A549 (cell line): ENCODE results near the gene PCDH9. TPM values are rescaled to one million over a fixed set of nuclear protein-coding genes. Genes with fewer than 3 reads are reported as not detected.

Experiments
- ATAC-seq, 2 experiments: fragments of 200-7000 bp in 1 of 2; fragments of >200 bp in 1 of 2; cut with Nextera tagmentation in 1 of 2; cut with Tn5 transposase in 1 of 2; 3 replicates each; pipeline versions ENCODE4 v1.8.0 to v1.9.1; 2018 to 2020; ENCODE audit warnings: mild to moderate bottlenecking in 1 of 2, moderate library complexity in 1 of 2
- CTCF ChIA-PET: fragments of 300-600 bp; sonication (Branson Sonifier 250); formaldehyde crosslinking; extraction: SDS; loops from one replicate; lab custom pipeline; 2021; ENCODE audit warnings: antibody characterized with exemption, inconsistent platforms; lab: Yijun Ruan, JAX
- POLR2A ChIA-PET: fragments of 350-600 bp; formaldehyde crosslinking; extraction: SDS; loops from one replicate; lab custom pipeline; 2021; ENCODE audit warnings: antibody characterized with exemption, inconsistent platforms; lab: Yijun Ruan, JAX
- DNase-seq, 2 experiments: peaks; one replicate each; pipeline versions ENCODE4 v3.0.0 to v3.0.0-alpha.2; 2011 to 2016; ENCODE audit warnings: low read depth in 1 of 2, low spot score in 1 of 2
- FAIRE-seq: peaks from 2 replicates; lab custom pipeline; 2011; peaks lifted over from hg19 to GRCh38; lab: Jason Lieb, UNC
- H3K27ac ChIP-seq, 2 experiments: fragments of >200 bp; sonication (Bioruptor Twin); formaldehyde crosslinking; 3 replicates each; pipeline ENCODE4 v1.5.1; 2016 to 2017
- H3K4me1 ChIP-seq: fragments of >200 bp; sonication (Bioruptor Twin); formaldehyde crosslinking; 3 replicates; pipeline ENCODE4 v1.6.1; 2016
- H3K4me2 ChIP-seq: fragments of >200 bp; sonication (Bioruptor Twin); formaldehyde crosslinking; 3 replicates; pipeline ENCODE4 v1.6.1; 2016
- H3K4me3 ChIP-seq: fragments of >200 bp; sonication (Bioruptor Twin); formaldehyde crosslinking; 3 replicates; pipeline ENCODE4 v1.5.1; 2016
- H3K9me3 ChIP-seq: fragments of >200 bp; sonication (Bioruptor Twin); formaldehyde crosslinking; 3 replicates; pipeline ENCODE4 v1.6.1; 2016
- BHLHE40 ChIP-seq: IDR thresholded peaks from 2 replicates; pipeline ENCODE4 v1.6.1; 2012; ENCODE audit warnings: low read depth, low read length, inconsistent platforms
- CBX2 ChIP-seq: fragments of 200-600 bp; sonication (generic); IDR thresholded peaks from 2 replicates; pipeline ENCODE4 v1.6.1; 2016; ENCODE audit warnings: low read depth, mild to moderate bottlenecking, borderline replicate concordance
- CHD2 ChIP-seq: fragments of 150-350 bp; IDR thresholded peaks from 2 replicates; pipeline ENCODE4 v1.6.1; 2014; ENCODE audit warnings: low read length; ENCODE audit not compliant: partially characterized antibody
- EHF ChIP-seq: fragments of 250-450 bp; sonication (Bioruptor Pico); IDR thresholded peaks from 2 replicates; pipeline ENCODE4 v1.5.0; 2020; ENCODE audit warnings: mild to moderate bottlenecking
- ELK1 ChIP-seq: fragments of 150-350 bp; IDR thresholded peaks from 2 replicates; pipeline ENCODE4 v1.6.1; 2014; ENCODE audit warnings: low read depth, mild to moderate bottlenecking, low read length
- ESRRA ChIP-seq: fragments of 150-350 bp; IDR thresholded peaks from 2 replicates; pipeline ENCODE4 v1.6.1; 2014; ENCODE audit warnings: mild to moderate bottlenecking, low read length, borderline replicate concordance
- FOXS1 ChIP-seq: fragments of 250-450 bp; sonication (Bioruptor Pico); IDR thresholded peaks from 2 replicates; pipeline ENCODE4 v1.5.0; 2020; ENCODE audit warnings: mild to moderate bottlenecking, moderate library complexity
- HOXB13 ChIP-seq: fragments of 250-450 bp; sonication (Bioruptor Pico); IDR thresholded peaks from 2 replicates; pipeline ENCODE4 v1.5.0; 2020; ENCODE audit warnings: low read depth, mild to moderate bottlenecking, moderate library complexity
- HOXB5 ChIP-seq: fragments of 250-450 bp; sonication (Bioruptor Pico); IDR thresholded peaks from 2 replicates; pipeline ENCODE4 v1.5.0; 2020; ENCODE audit warnings: mild to moderate bottlenecking, moderate library complexity
- JUN ChIP-seq, 2 experiments: fragments of >200 bp; sonication (Bioruptor Twin); formaldehyde crosslinking; IDR thresholded peaks; 2 replicates in 1 of 2; 3 replicates in 1 of 2; pipeline ENCODE4 v1.6.1; 2016 to 2017
- JUNB ChIP-seq: fragments of >200 bp; sonication (Bioruptor Twin); formaldehyde crosslinking; IDR thresholded peaks from 2 replicates; pipeline ENCODE4 v1.6.1; 2016
- MAFK ChIP-seq: fragments of 450-650 bp; IDR thresholded peaks from 2 replicates; pipeline ENCODE4 v1.6.1; 2014; ENCODE audit not compliant: partially characterized antibody
- RAD21 ChIP-seq, 2 experiments: fragments of >200 bp in 1 of 2; sonication (Bioruptor Twin) in 1 of 2; formaldehyde crosslinking in 1 of 2; IDR thresholded peaks in 1 of 2; conservative IDR thresholded peaks in 1 of 2; 2 replicates in 1 of 2; 3 replicates in 1 of 2; pipeline ENCODE4 v1.6.1; 2012 to 2018; ENCODE audit warnings: inconsistent platforms in 1 of 2
- RARB ChIP-seq: fragments of 250-450 bp; sonication (Bioruptor Pico); IDR thresholded peaks from 2 replicates; pipeline ENCODE4 v1.8.0; 2021; ENCODE audit warnings: mild to moderate bottlenecking, moderate library complexity
- RCOR1 ChIP-seq: fragments of 150-350 bp; IDR thresholded peaks from 2 replicates; pipeline ENCODE4 v1.6.1; 2014; ENCODE audit warnings: antibody characterized with exemption, low read length, low read depth
- RNF2 ChIP-seq: fragments of 200-600 bp; sonication (generic); IDR thresholded peaks from 2 replicates; pipeline ENCODE4 v1.6.1; 2016; ENCODE audit warnings: low read depth, mild to moderate bottlenecking, antibody characterized with exemption, moderate library complexity, borderline replicate concordance
- TFCP2L1 ChIP-seq: fragments of 250-450 bp; sonication (Bioruptor Pico); IDR thresholded peaks from 2 replicates; pipeline ENCODE4 v1.5.0; 2021; ENCODE audit warnings: mild to moderate bottlenecking
- ZC3H11A ChIP-seq: fragments of 450-650 bp; IDR thresholded peaks from 2 replicates; pipeline ENCODE4 v1.6.1; 2014; ENCODE audit warnings: antibody characterized with exemption, mild to moderate bottlenecking
- ZFP36 ChIP-seq: fragments of 450-650 bp; IDR thresholded peaks from 2 replicates; pipeline ENCODE4 v1.6.1; 2014; ENCODE audit warnings: borderline replicate concordance; ENCODE audit not compliant: partially characterized antibody
- ZSCAN20 ChIP-seq: fragments of 250-450 bp; sonication (Bioruptor Pico); IDR thresholded peaks from 2 replicates; pipeline ENCODE4 v1.8.0; 2022; ENCODE audit warnings: mild to moderate bottlenecking, moderate library complexity
- WGBS: methylation state at CpG from one replicate; pipeline ENCODE4 v1.1.6; 2017; ENCODE audit errors: missing lambda C conversion rate; 5-methylcytosine and 5-hydroxymethylcytosine counted together
- polyA plus RNA-seq, 4 experiments: library from polyadenylated mRNA; depleted of rRNA in 3 of 4; stranded (reverse); fragments of >200 nt; fragmentation: RNase III in 1 of 4; extraction: RNeasy Plus Mini Kit Qiagen cat#74134 plus additional on column Dnase treatment in 1 of 4; gene quantifications; 2 replicates in 3 of 4; 3 replicates in 1 of 4; pipeline ENCODE4 v1.2.3, GENCODE V29; 2011 to 2017
- TF ChIP-seq, protein P1 (sequence below): fragments of >200 bp; sonication (Bioruptor Twin); formaldehyde crosslinking; IDR thresholded peaks from 3 replicates; pipeline ENCODE4 v1.6.1; 2016
- TF ChIP-seq, protein P2 (sequence below): fragments of >200 bp; sonication (Bioruptor Twin); formaldehyde crosslinking; IDR thresholded peaks from 2 replicates; pipeline ENCODE4 v1.6.1; 2016
- TF ChIP-seq, protein P3 (sequence below): IDR thresholded peaks from 2 replicates; pipeline ENCODE4 v1.6.1; 2012; ENCODE audit warnings: low read depth, borderline replicate concordance
- TF ChIP-seq, protein P4 (sequence below): fragments of 200-600 bp; sonication (generic); IDR thresholded peaks from 2 replicates; pipeline ENCODE4 v1.6.1; 2016; ENCODE audit warnings: antibody characterized with exemption, mild to moderate bottlenecking, moderate library complexity

The PCDH9 gene
- polyA plus RNA-seq, 2 of the 4 experiments (the other 2 are of a cell fraction) = 16.0 to 29.5 TPM

- CTCF ChIA-PET = no interaction called here
- FAIRE-seq = no peak
- H3K4me3 ChIP-seq = no peak overlapping the region
- DNase-seq = no peak
- POLR2A ChIA-PET = no interaction called here
- peaks cover 48% of the 10 kb centered on the region for H3K4me1 ChIP-seq
- peak overlapping the region; percentile 47 to 74; a peak in 3 of 6 replicates for H3K27ac ChIP-seq
- peak overlapping the region; percentile 88 for H3K4me2 ChIP-seq
- ATAC-seq = no peak
- H3K9me3 ChIP-seq = no peaks in the 10 kb centered on the region
- TF ChIP-seq RARB (CRISPR knock-in tag) (no peak), CBX2 (no peak), JUN (IDR thresholded peaks at IDR 0.05) (no peak), RAD21 (conservative IDR thresholded peaks at IDR 0.05 in 1 of 2, IDR thresholded peaks at IDR 0.05 in 1 of 2) (no peak), HOXB5 (CRISPR knock-in tag) (no peak), ZC3H11A (no peak), TFCP2L1 (CRISPR knock-in tag) (no peak), BHLHE40 (no peak), EHF (CRISPR knock-in tag) (no peak), ESRRA (no peak), ZFP36 (no peak), ZSCAN20 (CRISPR knock-in tag) (no peak)
- TF ChIP-seq, protein P1, sequence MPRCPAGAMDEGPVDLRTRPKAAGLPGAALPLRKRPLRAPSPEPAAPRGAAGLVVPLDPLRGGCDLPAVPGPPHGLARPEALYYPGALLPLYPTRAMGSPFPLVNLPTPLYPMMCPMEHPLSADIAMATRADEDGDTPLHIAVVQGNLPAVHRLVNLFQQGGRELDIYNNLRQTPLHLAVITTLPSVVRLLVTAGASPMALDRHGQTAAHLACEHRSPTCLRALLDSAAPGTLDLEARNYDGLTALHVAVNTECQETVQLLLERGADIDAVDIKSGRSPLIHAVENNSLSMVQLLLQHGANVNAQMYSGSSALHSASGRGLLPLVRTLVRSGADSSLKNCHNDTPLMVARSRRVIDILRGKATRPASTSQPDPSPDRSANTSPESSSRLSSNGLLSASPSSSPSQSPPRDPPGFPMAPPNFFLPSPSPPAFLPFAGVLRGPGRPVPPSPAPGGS = no peak
- TF ChIP-seq, protein P2, sequence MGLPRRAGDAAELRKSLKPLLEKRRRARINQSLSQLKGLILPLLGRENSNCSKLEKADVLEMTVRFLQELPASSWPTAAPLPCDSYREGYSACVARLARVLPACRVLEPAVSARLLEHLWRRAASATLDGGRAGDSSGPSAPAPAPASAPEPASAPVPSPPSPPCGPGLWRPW = no peak
- TF ChIP-seq, protein P3, sequence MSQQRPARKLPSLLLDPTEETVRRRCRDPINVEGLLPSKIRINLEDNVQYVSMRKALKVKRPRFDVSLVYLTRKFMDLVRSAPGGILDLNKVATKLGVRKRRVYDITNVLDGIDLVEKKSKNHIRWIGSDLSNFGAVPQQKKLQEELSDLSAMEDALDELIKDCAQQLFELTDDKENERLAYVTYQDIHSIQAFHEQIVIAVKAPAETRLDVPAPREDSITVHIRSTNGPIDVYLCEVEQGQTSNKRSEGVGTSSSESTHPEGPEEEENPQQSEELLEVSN = no peak
- TF ChIP-seq, protein P4, sequence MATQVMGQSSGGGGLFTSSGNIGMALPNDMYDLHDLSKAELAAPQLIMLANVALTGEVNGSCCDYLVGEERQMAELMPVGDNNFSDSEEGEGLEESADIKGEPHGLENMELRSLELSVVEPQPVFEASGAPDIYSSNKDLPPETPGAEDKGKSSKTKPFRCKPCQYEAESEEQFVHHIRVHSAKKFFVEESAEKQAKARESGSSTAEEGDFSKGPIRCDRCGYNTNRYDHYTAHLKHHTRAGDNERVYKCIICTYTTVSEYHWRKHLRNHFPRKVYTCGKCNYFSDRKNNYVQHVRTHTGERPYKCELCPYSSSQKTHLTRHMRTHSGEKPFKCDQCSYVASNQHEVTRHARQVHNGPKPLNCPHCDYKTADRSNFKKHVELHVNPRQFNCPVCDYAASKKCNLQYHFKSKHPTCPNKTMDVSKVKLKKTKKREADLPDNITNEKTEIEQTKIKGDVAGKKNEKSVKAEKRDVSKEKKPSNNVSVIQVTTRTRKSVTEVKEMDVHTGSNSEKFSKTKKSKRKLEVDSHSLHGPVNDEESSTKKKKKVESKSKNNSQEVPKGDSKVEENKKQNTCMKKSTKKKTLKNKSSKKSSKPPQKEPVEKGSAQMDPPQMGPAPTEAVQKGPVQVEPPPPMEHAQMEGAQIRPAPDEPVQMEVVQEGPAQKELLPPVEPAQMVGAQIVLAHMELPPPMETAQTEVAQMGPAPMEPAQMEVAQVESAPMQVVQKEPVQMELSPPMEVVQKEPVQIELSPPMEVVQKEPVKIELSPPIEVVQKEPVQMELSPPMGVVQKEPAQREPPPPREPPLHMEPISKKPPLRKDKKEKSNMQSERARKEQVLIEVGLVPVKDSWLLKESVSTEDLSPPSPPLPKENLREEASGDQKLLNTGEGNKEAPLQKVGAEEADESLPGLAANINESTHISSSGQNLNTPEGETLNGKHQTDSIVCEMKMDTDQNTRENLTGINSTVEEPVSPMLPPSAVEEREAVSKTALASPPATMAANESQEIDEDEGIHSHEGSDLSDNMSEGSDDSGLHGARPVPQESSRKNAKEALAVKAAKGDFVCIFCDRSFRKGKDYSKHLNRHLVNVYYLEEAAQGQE = no peak
- WGBS = 60% methylated on average over 1 of the region's 1 CpG
Observed at GRCh38 chr13:67133476-67133875, 96.7 kb downstream of the PCDH9 start.

DNA sequence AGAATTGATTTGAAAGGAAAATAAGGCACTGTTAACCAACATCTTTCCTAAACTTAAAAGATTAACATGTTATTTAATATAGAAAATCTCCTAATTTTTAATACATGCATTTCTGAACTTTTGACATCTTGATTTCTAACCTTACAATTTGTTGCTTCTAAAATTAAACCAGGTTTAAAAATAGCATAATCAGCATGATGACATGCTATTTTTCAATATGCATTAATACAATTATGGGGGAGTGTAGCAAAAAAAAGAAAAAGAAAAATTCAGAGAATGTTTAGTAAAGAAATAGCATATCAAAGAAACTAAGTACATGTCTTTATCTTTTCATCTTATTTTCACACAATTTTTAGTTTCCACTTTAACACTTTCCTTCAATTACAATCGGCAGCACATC is 98.7 kb downstream of the PCDH9 start:
- Histone ChIP-seq H3K27ac (no peak overlapping the region), H3K4me1 (peaks cover 40% of the 10 kb centered on the region; the same call in 2 of the 3 replicates)
- 97% methylated on average over 1 of the region's 1 CpG for WGBS
- FAIRE-seq = no peak
- CTCF ChIA-PET = no interaction called here
- TF ChIP-seq RCOR1 (no peak), RARB (CRISPR knock-in tag) (no peak), MAFK (peak; percentile 13)
- TF ChIP-seq, all 56 proteins: peak for 1
- DNase-seq = no peak
- Histone ChIP-seq H3K4me2 (no peak overlapping the region), H3K4me3 (no peak overlapping the region), H3K9me3 (no peaks in the 10 kb centered on the region)
- POLR2A ChIA-PET = no interaction called here
- ATAC-seq = no peak

GRCh38 chr13:67130444-67130843 is 99.7 kb downstream of the PCDH9 start:
- DNase-seq = no peak
- TF ChIP-seq RNF2 (no peak), CHD2 (no peak), FOXS1 (CRISPR knock-in tag) (no peak), JUNB (no peak), EHF (CRISPR knock-in tag) (no peak), HOXB13 (CRISPR knock-in tag) (no peak), ELK1 (no peak)
- H3K27ac ChIP-seq = peak overlapping the region in 1 of 2 experiments; percentile 43; a peak in 1 of 6 replicates
- ChIA-PET CTCF (interaction anchor here (1.0 kb wide), 1 partner anchor 93 kb away, joined by 3 read pairs; no protein-coding TSS in a partner anchor), POLR2A (no interaction called here)
- FAIRE-seq = no peak
- H3K4me3 ChIP-seq = no peak overlapping the region
- peaks cover 34% of the 10 kb centered on the region; the same call in 2 of the 3 replicates for H3K4me1 ChIP-seq
- WGBS = 84% methylated on average over 4 of the region's 5 CpGs
- H3K4me2 ChIP-seq = no peak overlapping the region
- no peak for ATAC-seq
- no peaks in the 10 kb centered on the region for H3K9me3 ChIP-seq
